Testis (tissue), 3 donors: Measurements from ENCODE around the gene CASTOR1. TPM values are rescaled to one million over a fixed set of nuclear protein-coding genes. Genes with fewer than 3 reads are reported as not detected.

Source experiments
- DNase-seq: peaks from one replicate; pipeline ENCODE4 v3.0.0-alpha.2; 2019
- H3K27ac ChIP-seq, 2 donors: fragments of 200-600 bp; sonication (generic); one replicate each; pipeline ENCODE4 v1.5.1; 2019
- H3K27me3 ChIP-seq: fragments of 200-600 bp; sonication (generic); one replicate; pipeline ENCODE4 v1.5.1; 2019
- H3K36me3 ChIP-seq: fragments of 200-600 bp; sonication (generic); one replicate; pipeline ENCODE4 v1.5.1; 2017; ENCODE audit warnings: low read depth; ENCODE audit errors: missing control alignments
- H3K4me1 ChIP-seq: fragments of 200-600 bp; sonication (generic); one replicate; pipeline ENCODE4 v1.5.1; 2019
- H3K4me3 ChIP-seq, 2 donors: fragments of 200-600 bp; sonication (generic); one replicate each; pipeline ENCODE4 v1.5.1; 2017 to 2019
- H3K9me3 ChIP-seq: fragments of 200-600 bp; sonication (generic); one replicate; pipeline ENCODE4 v1.5.1; 2017
- POLR2A ChIP-seq: fragments of 450-650 bp; IDR thresholded peaks from one replicate; pipeline ENCODE4 v1.6.1; 2017; ENCODE audit warnings: antibody characterized with exemption, mild to moderate bottlenecking, moderate library complexity
- WGBS, 2 donors: methylation state at CpG; one replicate each; pipeline ENCODE4 v1.1.5; 2018; 5-methylcytosine and 5-hydroxymethylcytosine counted together
- intact Hi-C: fragments of 100-400 bp; cut with DNase I; formaldehyde crosslinking; loops from one replicate; pipeline ENCODE4 v1.15.1; 2023; ENCODE audit warnings: low total_unique reads
- polyA plus RNA-seq: library from polyadenylated mRNA; stranded (reverse); fragments of 350-450 nt; fragmentation: Illumina TruSeq; extraction: RNeasy Lipid Tissue Mini Kit (QIAGEN cat#74804); gene quantifications from one replicate; pipeline ENCODE4 v1.2.3, GENCODE V29; 2014; ENCODE audit warnings: low read depth, low replicate concordance; ENCODE audit not compliant: insufficient read depth
- total RNA-seq, 2 donors: library from RNA; depleted of rRNA; stranded (reverse); fragments of >200 nt; gene quantifications; one replicate each; pipeline ENCODE4 v1.2.3, GENCODE V29; 2016
- TF ChIP-seq, protein P1 (sequence below), 3 experiments: fragments of 450-650 bp in 2 of 3; fragments of 200-600 bp in 1 of 3; sonication (generic) in 1 of 3; IDR thresholded peaks; one replicate each; pipeline ENCODE4 v1.5.1; 2016 to 2019; ENCODE audit warnings: antibody characterized with exemption in 3 of 3, mild to moderate bottlenecking in 2 of 3, moderate library complexity in 1 of 3

CASTOR1 gene
- total and polyA plus RNA-seq, 3 donors from 2014 or later, result 32.8 to 71.4 (median 36.7) TPM

GRCh38 chr22:30263883-30264282, 25.4 kb downstream of the CASTOR1 start:
- no peaks in the 10 kb centered on the region for H3K27me3 ChIP-seq
- H3K9me3 ChIP-seq, result no peaks in the 10 kb centered on the region
- peaks cover 4% of the 10 kb centered on the region for H3K4me1 ChIP-seq
- no peak for TF ChIP-seq POLR2A
- TF ChIP-seq, protein P1, sequence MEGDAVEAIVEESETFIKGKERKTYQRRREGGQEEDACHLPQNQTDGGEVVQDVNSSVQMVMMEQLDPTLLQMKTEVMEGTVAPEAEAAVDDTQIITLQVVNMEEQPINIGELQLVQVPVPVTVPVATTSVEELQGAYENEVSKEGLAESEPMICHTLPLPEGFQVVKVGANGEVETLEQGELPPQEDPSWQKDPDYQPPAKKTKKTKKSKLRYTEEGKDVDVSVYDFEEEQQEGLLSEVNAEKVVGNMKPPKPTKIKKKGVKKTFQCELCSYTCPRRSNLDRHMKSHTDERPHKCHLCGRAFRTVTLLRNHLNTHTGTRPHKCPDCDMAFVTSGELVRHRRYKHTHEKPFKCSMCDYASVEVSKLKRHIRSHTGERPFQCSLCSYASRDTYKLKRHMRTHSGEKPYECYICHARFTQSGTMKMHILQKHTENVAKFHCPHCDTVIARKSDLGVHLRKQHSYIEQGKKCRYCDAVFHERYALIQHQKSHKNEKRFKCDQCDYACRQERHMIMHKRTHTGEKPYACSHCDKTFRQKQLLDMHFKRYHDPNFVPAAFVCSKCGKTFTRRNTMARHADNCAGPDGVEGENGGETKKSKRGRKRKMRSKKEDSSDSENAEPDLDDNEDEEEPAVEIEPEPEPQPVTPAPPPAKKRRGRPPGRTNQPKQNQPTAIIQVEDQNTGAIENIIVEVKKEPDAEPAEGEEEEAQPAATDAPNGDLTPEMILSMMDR (IDR thresholded peaks at IDR 0.05), result no peak
- intact Hi-C loops, result loop anchor here (5.0 to 10.0 kb wide), 2 partner anchors 123 to 559 kb away; partner anchors contain the start of gene RNF215
- no peak overlapping the region for H3K4me3 ChIP-seq
- no peak overlapping the region for H3K27ac ChIP-seq
- no peaks in the 10 kb centered on the region for H3K36me3 ChIP-seq
- 91 to 96% methylated on average over 8 to 17 of the region's 17 CpGs for WGBS, 2 donors
- DNase-seq, result no peak

GRCh38 chr22:30262917-30263741, 26.2 kb downstream of the CASTOR1 start:
- Histone ChIP-seq H3K4me1 (peaks cover 4% of the 10 kb centered on the region), H3K27ac (no peak overlapping the region), H3K27me3 (no peaks in the 10 kb centered on the region), H3K4me3 (no peak overlapping the region), H3K36me3 (no peaks in the 10 kb centered on the region), H3K9me3 (no peaks in the 10 kb centered on the region)
- WGBS, 2 donors, result 24 to 33% methylated on average over 15 to 27 of the region's 27 CpGs
- TF ChIP-seq, protein P1 (IDR thresholded peaks at IDR 0.05), result peak; percentile 98 to 100 (median 98)
- TF ChIP-seq POLR2A, result no peak
- intact Hi-C loops, result loop anchor here (5.0 to 10.0 kb wide), 2 partner anchors 124 to 558 kb away; partner anchors contain the start of gene RNF215
- peak; percentile 89 for DNase-seq

DNA sequence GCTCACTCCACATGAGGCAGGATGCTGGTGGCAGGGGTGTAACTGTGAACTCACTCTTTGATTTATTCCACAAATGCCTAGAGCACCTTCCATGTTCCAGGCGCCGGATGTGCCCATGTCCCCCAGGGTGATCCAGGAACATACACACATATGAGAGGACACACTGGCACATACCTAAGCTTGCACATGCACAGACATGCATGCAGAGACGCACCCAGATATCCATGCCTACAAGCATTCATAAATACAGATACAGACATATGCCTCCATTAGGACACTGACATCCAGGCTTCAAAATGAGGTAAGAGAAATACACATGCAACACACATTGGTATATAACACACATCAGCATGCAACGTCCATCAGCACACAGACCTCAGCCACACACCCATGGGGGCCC, 27.2 kb downstream of the CASTOR1 start:
- intact Hi-C loops, result loop anchor here (5.0 to 10.0 kb wide), 2 partner anchors 125 to 557 kb away; partner anchors contain the start of gene RNF215
- Histone ChIP-seq H3K27ac (no peak overlapping the region), H3K36me3 (no peaks in the 10 kb centered on the region), H3K4me3 (no peak overlapping the region), H3K9me3 (no peaks in the 10 kb centered on the region), H3K4me1 (peaks cover 4% of the 10 kb centered on the region), H3K27me3 (no peaks in the 10 kb centered on the region)
- TF ChIP-seq POLR2A, result no peak
- TF ChIP-seq, protein P1 (IDR thresholded peaks at IDR 0.05), result no peak
- 83 to 92% methylated on average over 4 of the region's 4 CpGs for WGBS, 2 donors
- DNase-seq, result no peak

DNA sequence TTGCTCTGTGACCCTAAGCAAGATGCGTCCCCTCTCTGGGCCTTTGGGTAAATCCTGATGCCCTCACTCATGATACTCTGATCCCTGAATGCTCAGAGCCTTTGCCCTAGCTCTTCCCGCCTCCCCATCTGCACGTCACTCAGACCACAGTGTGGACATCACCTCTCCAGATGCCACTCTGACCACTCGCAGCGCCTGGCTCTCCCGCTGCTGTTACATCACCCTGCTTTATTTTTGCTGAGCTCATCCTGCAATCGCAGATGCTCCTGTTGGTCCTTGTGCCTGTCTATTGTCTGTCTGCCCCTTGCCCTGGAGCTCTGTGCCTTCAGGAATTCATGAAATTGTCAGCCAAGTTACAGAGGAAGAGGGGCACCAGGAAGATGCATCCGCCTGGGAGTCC, 28.2 kb downstream of the CASTOR1 start:
- no peak for DNase-seq
- TF ChIP-seq, protein P1 (IDR thresholded peaks at IDR 0.05), result no peak
- TF ChIP-seq POLR2A, result no peak
- no peak overlapping the region for H3K27ac ChIP-seq
- WGBS, 2 donors, result 85 to 88% methylated on average over 8 of the region's 8 CpGs
- no peaks in the 10 kb centered on the region for H3K36me3 ChIP-seq
- no peaks in the 10 kb centered on the region for H3K27me3 ChIP-seq
- intact Hi-C loops, result loop anchor here (5.0 to 10.0 kb wide), 2 partner anchors 126 to 556 kb away; partner anchors contain the start of gene RNF215
- H3K4me3 ChIP-seq, result no peak overlapping the region
- H3K4me1 ChIP-seq, result peaks cover 10% of the 10 kb centered on the region
- H3K9me3 ChIP-seq, result no peaks in the 10 kb centered on the region
